Hepatocyte (in vitro differentiated cells): ENCODE results near the gene GLRA1. TPM values are rescaled to one million over a fixed set of nuclear protein-coding genes. Genes with fewer than 3 reads are reported as not detected.

Experiments used
- DNase-seq: peaks from one replicate; pipeline ENCODE4 v3.0.0-alpha.2; 2016; ENCODE audit warnings: low spot score
- H2AFZ ChIP-seq: fragments of 200-600 bp; sonication (generic); 2 replicates; pipeline ENCODE4 v1.6.0; 2016; ENCODE audit warnings: antibody characterized with exemption, mild to moderate bottlenecking
- H3K27ac ChIP-seq: fragments of 200-600 bp; sonication (generic); 2 replicates; pipeline ENCODE4 v1.5.1; 2016; ENCODE audit warnings: mild to moderate bottlenecking
- H3K27me3 ChIP-seq: fragments of 200-600 bp; sonication (generic); 2 replicates; pipeline ENCODE4 v1.6.1; 2016
- H3K36me3 ChIP-seq: fragments of 200-600 bp; sonication (generic); replicated peaks from 2 replicates; pipeline ENCODE4 v1.5.1; 2016; ENCODE audit warnings: low read depth; ENCODE audit not compliant: insufficient read depth
- H3K4me1 ChIP-seq: fragments of 200-600 bp; sonication (generic); 2 replicates; pipeline ENCODE4 v1.5.1; 2016; ENCODE audit warnings: mild to moderate bottlenecking, moderate library complexity; ENCODE audit not compliant: insufficient read depth
- H3K4me2 ChIP-seq: fragments of 200-600 bp; sonication (generic); 2 replicates; pipeline ENCODE4 v1.6.0; 2016
- H3K4me3 ChIP-seq: fragments of 200-600 bp; sonication (generic); 2 replicates; pipeline ENCODE4 v1.5.1; 2016; ENCODE audit warnings: mild to moderate bottlenecking
- H3K79me2 ChIP-seq: fragments of 200-600 bp; sonication (generic); 2 replicates; pipeline ENCODE4 v1.6.0; 2017; ENCODE audit warnings: mild to moderate bottlenecking
- H3K9me2 ChIP-seq: fragments of 200-600 bp; sonication (generic); replicated peaks from 2 replicates; pipeline ENCODE4 v1.6.0; 2017; ENCODE audit warnings: mild to moderate bottlenecking; ENCODE audit not compliant: insufficient read depth
- H3K9me3 ChIP-seq: fragments of 200-600 bp; sonication (generic); 2 replicates; pipeline ENCODE4 v1.5.1; 2016; ENCODE audit warnings: low read depth, mild to moderate bottlenecking
- H4K20me1 ChIP-seq: fragments of 200-600 bp; sonication (generic); 2 replicates; pipeline ENCODE4 v1.6.0; 2016; ENCODE audit warnings: mild to moderate bottlenecking; ENCODE audit not compliant: insufficient read depth, poor library complexity, severe bottlenecking
- EZH2 ChIP-seq: fragments of 200-600 bp; sonication (generic); IDR thresholded peaks from 2 replicates; pipeline ENCODE4 v1.6.1; 2016; ENCODE audit warnings: antibody characterized with exemption, mild to moderate bottlenecking, borderline replicate concordance
- EZH2phosphoT487 ChIP-seq: fragments of 200-600 bp; sonication (generic); IDR thresholded peaks from one replicate; pipeline ENCODE4 v1.6.1; 2018; ENCODE audit warnings: antibody characterized with exemption, mild to moderate bottlenecking, low read depth, moderate library complexity; ENCODE audit not compliant: unreplicated experiment, severe bottlenecking
- WGBS: methylation state at CpG from one replicate; pipeline ENCODE4 v1.1.6; 2016; ENCODE audit warnings: low lambda C conversion rate; ENCODE audit errors: missing lambda C conversion rate; 5-methylcytosine and 5-hydroxymethylcytosine counted together
- polyA plus RNA-seq: library from polyadenylated mRNA; unstranded; fragments of >200 nt; fragmentation: Nextera tagmentation; extraction: Ambion mirVana; gene quantifications from 2 replicates; pipeline ENCODE4 v1.2.1, GENCODE V29; 2016
- total RNA-seq: library from RNA; depleted of rRNA; stranded (reverse); fragments of >200 nt; gene quantifications from 2 replicates; pipeline ENCODE4 v1.2.3, GENCODE V29; 2014
- TF ChIP-seq, protein P1 (sequence below): fragments of 200-600 bp; sonication (generic); IDR thresholded peaks from 2 replicates; pipeline ENCODE4 v1.5.1; 2016; ENCODE audit warnings: antibody characterized with exemption, mild to moderate bottlenecking; ENCODE audit not compliant: poor library complexity

Gene GLRA1
- total and polyA plus RNA-seq, 2 experiments from 2014 or later, result not detected

DNA sequence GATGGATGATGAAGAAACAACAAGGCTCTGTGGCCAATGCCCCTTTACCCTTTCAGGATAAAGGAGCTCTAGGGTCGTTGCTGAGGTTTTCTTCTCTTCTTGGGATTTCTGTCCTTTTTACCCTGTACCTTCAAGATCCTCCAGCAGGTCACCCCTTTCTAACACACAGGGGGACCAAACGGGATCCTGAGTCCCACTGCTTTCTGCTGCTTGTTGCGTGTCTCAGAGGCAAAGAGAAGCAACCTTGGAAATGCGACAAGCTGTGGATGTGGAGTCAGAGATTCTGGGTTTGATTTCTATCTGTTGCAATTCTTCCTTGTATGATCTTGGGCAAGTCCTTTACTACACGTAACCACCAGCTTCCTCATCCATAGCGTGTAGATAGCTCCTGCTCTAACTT lies 20.5 kb downstream of the GLRA1 start:
- TF ChIP-seq, protein P1, sequence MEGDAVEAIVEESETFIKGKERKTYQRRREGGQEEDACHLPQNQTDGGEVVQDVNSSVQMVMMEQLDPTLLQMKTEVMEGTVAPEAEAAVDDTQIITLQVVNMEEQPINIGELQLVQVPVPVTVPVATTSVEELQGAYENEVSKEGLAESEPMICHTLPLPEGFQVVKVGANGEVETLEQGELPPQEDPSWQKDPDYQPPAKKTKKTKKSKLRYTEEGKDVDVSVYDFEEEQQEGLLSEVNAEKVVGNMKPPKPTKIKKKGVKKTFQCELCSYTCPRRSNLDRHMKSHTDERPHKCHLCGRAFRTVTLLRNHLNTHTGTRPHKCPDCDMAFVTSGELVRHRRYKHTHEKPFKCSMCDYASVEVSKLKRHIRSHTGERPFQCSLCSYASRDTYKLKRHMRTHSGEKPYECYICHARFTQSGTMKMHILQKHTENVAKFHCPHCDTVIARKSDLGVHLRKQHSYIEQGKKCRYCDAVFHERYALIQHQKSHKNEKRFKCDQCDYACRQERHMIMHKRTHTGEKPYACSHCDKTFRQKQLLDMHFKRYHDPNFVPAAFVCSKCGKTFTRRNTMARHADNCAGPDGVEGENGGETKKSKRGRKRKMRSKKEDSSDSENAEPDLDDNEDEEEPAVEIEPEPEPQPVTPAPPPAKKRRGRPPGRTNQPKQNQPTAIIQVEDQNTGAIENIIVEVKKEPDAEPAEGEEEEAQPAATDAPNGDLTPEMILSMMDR, result no peak
- TF ChIP-seq EZH2phosphoT487, result no peak
- no peak for TF ChIP-seq EZH2
- Histone ChIP-seq H3K4me2 (no peak overlapping the region), H4K20me1 (no peaks in the 10 kb centered on the region), H3K9me3 (no peaks in the 10 kb centered on the region), H3K4me1 (no peaks in the 10 kb centered on the region), H3K79me2 (no peaks in the 10 kb centered on the region), H3K27me3 (peaks cover 10% of the 10 kb centered on the region), H3K36me3 (no peaks in the 10 kb centered on the region), H3K27ac (no peak overlapping the region), H3K4me3 (no peak overlapping the region), H2AFZ (no peak overlapping the region), H3K9me2 (no peaks in the 10 kb centered on the region)
- WGBS, result 44% methylated on average over 6 of the region's 6 CpGs
- DNase-seq, result no peak

DNA sequence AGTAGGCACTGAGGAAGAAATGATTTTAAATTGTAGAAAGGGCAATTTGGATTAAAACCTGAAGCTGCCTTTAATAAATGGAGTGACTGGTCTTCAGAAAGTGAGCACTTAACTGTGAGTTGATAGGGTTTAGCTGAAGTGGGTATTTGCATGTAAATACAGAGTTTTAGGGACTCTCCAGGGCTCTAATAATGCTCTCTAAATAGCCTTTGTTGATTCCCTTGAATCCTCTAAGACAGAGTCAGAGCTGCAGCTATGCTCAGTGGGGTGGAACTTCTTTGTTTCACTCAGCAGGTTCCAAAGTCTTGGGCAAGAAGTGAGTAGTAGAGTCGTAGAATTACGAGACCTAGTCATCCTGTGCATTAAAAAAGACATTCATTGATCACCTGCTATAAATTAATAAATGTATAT lies 21.4 kb downstream of the GLRA1 start:
- Histone ChIP-seq H3K4me3 (no peak overlapping the region), H3K79me2 (no peaks in the 10 kb centered on the region), H3K27ac (no peak overlapping the region), H2AFZ (no peak overlapping the region), H3K9me2 (no peaks in the 10 kb centered on the region), H3K36me3 (no peaks in the 10 kb centered on the region), H3K27me3 (peaks cover 10% of the 10 kb centered on the region), H3K9me3 (no peaks in the 10 kb centered on the region), H3K4me2 (no peak overlapping the region), H4K20me1 (no peaks in the 10 kb centered on the region), H3K4me1 (no peaks in the 10 kb centered on the region)
- DNase-seq, result no peak
- WGBS, result 23% methylated on average over 2 of the region's 2 CpGs
- TF ChIP-seq, protein P1, result no peak
- no peak for TF ChIP-seq EZH2
- no peak for TF ChIP-seq EZH2phosphoT487

DNA sequence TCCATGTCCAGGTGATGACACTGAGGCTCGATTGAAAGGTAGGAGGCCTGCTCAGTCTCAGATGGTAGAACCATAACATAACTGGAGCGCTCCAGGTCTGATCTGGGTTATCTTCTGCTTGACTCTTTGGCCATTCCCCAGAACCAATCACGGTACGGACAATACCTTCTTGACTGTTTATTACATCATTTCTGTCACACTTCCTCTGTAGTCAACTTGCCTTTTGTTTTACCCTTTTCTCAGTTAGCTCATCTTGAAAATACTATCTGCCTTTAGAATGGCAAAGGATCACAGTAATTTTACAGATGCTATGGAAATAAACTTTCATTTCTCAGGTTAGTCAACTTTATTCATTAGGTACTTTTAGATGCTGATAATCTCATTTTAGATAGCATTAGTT lies 22.4 kb downstream of the GLRA1 start:
- peaks cover 10% of the 10 kb centered on the region for H3K27me3 ChIP-seq
- no peak for TF ChIP-seq EZH2
- H2AFZ ChIP-seq, result no peak overlapping the region
- no peak overlapping the region for H3K4me3 ChIP-seq
- H3K9me3 ChIP-seq, result no peaks in the 10 kb centered on the region
- H3K36me3 ChIP-seq, result no peaks in the 10 kb centered on the region
- H3K4me1 ChIP-seq, result no peaks in the 10 kb centered on the region
- no peak overlapping the region for H3K27ac ChIP-seq
- H3K4me2 ChIP-seq, result no peak overlapping the region
- DNase-seq, result no peak
- 84% methylated on average over 4 of the region's 4 CpGs for WGBS
- no peaks in the 10 kb centered on the region for H3K9me2 ChIP-seq
- H3K79me2 ChIP-seq, result no peaks in the 10 kb centered on the region
- no peaks in the 10 kb centered on the region for H4K20me1 ChIP-seq

DNA sequence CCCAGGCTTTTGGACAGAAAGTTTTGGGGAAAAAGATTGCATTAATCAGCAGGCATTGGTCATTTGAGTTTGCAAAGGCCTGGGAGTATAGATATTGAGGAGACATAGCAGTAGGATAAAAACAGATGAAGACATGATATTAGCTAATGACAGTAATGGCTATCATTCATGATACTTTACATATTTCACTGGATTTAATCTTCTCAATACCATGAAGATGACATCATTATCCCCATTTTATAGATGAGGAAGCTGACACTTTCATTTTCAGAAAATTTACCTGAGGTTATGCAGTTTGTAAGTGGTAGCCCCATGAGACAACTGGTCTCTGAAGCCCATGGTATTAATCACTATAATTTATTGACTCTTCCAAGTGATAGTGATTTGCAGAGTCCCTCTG lies 23.0 kb downstream of the GLRA1 start:
- Histone ChIP-seq H3K27ac (no peak overlapping the region), H3K4me2 (no peak overlapping the region)

More for the DNA sequence above, 23.0 kb downstream of the GLRA1 start:
- H3K27me3 ChIP-seq, result peaks cover 10% of the 10 kb centered on the region
- no peak overlapping the region for H3K4me3 ChIP-seq
- TF ChIP-seq EZH2 (no peak), EZH2phosphoT487 (no peak)
- TF ChIP-seq, protein P1, result no peak
- no peaks in the 10 kb centered on the region for H3K9me3 ChIP-seq
- no peaks in the 10 kb centered on the region for H3K36me3 ChIP-seq
- no peaks in the 10 kb centered on the region for H4K20me1 ChIP-seq
- H3K4me1 ChIP-seq, result no peaks in the 10 kb centered on the region
- H3K9me2 ChIP-seq, result no peaks in the 10 kb centered on the region
- no peaks in the 10 kb centered on the region for H3K79me2 ChIP-seq
- H2AFZ ChIP-seq, result no peak overlapping the region
- DNase-seq, result no peak
